HEK293 (cell line): ENCODE measurements around the gene PLCL1.
A peak's percentile ranks its signal among the peaks of the same experiment; 100 is the strongest.

Experiments used
- CTCF ChIA-PET: fragments of 350-600 bp; formaldehyde crosslinking; extraction: SDS; loops from one replicate; lab custom pipeline; 2021; ENCODE audit warnings: antibody characterized with exemption; lab: Yijun Ruan, JAX
- POLR2A ChIA-PET: fragments of 300-600 bp; formaldehyde crosslinking; extraction: SDS; loops from one replicate; lab custom pipeline; 2020; ENCODE audit warnings: antibody characterized with exemption, inconsistent platforms; lab: Yijun Ruan, JAX
- H3K27ac ChIP-seq: fragments of 200-500 bp; sonication (Bioruptor generic); 2 replicates; pipeline ENCODE4 v1.5.1; 2014; ENCODE audit warnings: low read depth, low read length, control low read depth, inconsistent platforms; ENCODE audit errors: extremely low read depth
- H3K36me3 ChIP-seq, 2 experiments: fragments of 200-500 bp in 1 of 2; sonication (Bioruptor generic) in 1 of 2; 1 replicate in 1 of 2; 2 replicates in 1 of 2; pipeline ENCODE4 v1.5.1; 2014 to 2017; ENCODE audit warnings: inconsistent platforms in 2 of 2, low read length in 2 of 2; ENCODE audit not compliant: control insufficient read depth in 2 of 2, insufficient read depth in 1 of 2
- H3K4me1 ChIP-seq: fragments of 200-500 bp; sonication (Bioruptor generic); 2 replicates; pipeline ENCODE4 v1.5.1; 2014; ENCODE audit warnings: mild to moderate bottlenecking, low read length, inconsistent platforms; ENCODE audit not compliant: control insufficient read depth, insufficient read depth
- H3K4me3 ChIP-seq: 2 replicates; pipeline ENCODE4 v1.5.1; 2011; ENCODE audit warnings: low read depth, mild to moderate bottlenecking, control low read depth, low read length, moderate library complexity
- H3K9me3 ChIP-seq: fragments of 200-500 bp; sonication (Bioruptor generic); 2 replicates; pipeline ENCODE4 v1.5.1; 2014; ENCODE audit warnings: low read depth, low read length, inconsistent platforms; ENCODE audit not compliant: control insufficient read depth, insufficient read depth
- BCL11A ChIP-seq: fragments of 450-650 bp; formaldehyde crosslinking; IDR thresholded peaks from 2 replicates; pipeline ENCODE4 v1.5.1; 2016; ENCODE audit warnings: low read depth, missing biosample characterization, missing genetic modification characterization
- BCL11B ChIP-seq: fragments of 450-650 bp; formaldehyde crosslinking; IDR thresholded peaks from 2 replicates; pipeline ENCODE4 v1.5.1; 2016; ENCODE audit warnings: low read depth, missing biosample characterization, missing genetic modification characterization
- KLF7 ChIP-seq: fragments of 450-650 bp; formaldehyde crosslinking; IDR thresholded peaks from 2 replicates; pipeline ENCODE4 v1.5.1; 2016; ENCODE audit warnings: missing biosample characterization, missing genetic modification characterization, borderline replicate concordance
- KLF9 ChIP-seq: fragments of 450-650 bp; formaldehyde crosslinking; IDR thresholded peaks from 2 replicates; pipeline ENCODE4 v1.5.1; 2016; ENCODE audit warnings: missing biosample characterization, missing genetic modification characterization, low read depth
- YY1 ChIP-seq: fragments of 450-650 bp; formaldehyde crosslinking; IDR thresholded peaks from 2 replicates; pipeline ENCODE4 v1.5.1; 2018; ENCODE audit warnings: missing biosample characterization, missing genetic modification characterization
- ZBTB17 ChIP-seq: fragments of 450-650 bp; formaldehyde crosslinking; IDR thresholded peaks from 2 replicates; pipeline ENCODE4 v1.5.1; 2016; ENCODE audit warnings: missing biosample characterization, missing genetic modification characterization
- ZFP41 ChIP-seq: fragments of 450-650 bp; formaldehyde crosslinking; IDR thresholded peaks from 2 replicates; pipeline ENCODE4 v1.5.1; 2016; ENCODE audit warnings: missing biosample characterization, missing genetic modification characterization, borderline replicate concordance
- ZIC2 ChIP-seq: fragments of 450-650 bp; formaldehyde crosslinking; IDR thresholded peaks from 2 replicates; pipeline ENCODE4 v1.5.1; 2016; ENCODE audit warnings: missing biosample characterization, missing genetic modification characterization
- ZNF16 ChIP-seq: fragments of 450-650 bp; formaldehyde crosslinking; IDR thresholded peaks from 2 replicates; pipeline ENCODE4 v1.5.1; 2016; ENCODE audit warnings: low read depth, missing biosample characterization, missing genetic modification characterization
- ZNF354C ChIP-seq: fragments of 450-650 bp; formaldehyde crosslinking; IDR thresholded peaks from 2 replicates; pipeline ENCODE4 v1.5.1; 2016; ENCODE audit warnings: missing biosample characterization, missing genetic modification characterization, low read depth, borderline replicate concordance
- ZNF521 ChIP-seq: fragments of 450-650 bp; formaldehyde crosslinking; IDR thresholded peaks from 2 replicates; pipeline ENCODE4 v1.5.1; 2017; ENCODE audit warnings: missing biosample characterization, mild to moderate bottlenecking, missing genetic modification characterization
- ZNF677 ChIP-seq: fragments of 450-650 bp; IDR thresholded peaks from 2 replicates; pipeline ENCODE4 v1.5.0; 2018; ENCODE audit warnings: missing biosample characterization, mild to moderate bottlenecking, missing genetic modification characterization, moderate library complexity
- ZNF707 ChIP-seq: fragments of 450-650 bp; formaldehyde crosslinking; IDR thresholded peaks from 2 replicates; pipeline ENCODE4 v1.5.1; 2016; ENCODE audit warnings: missing biosample characterization, missing genetic modification characterization
- ZNF747 ChIP-seq: fragments of 450-650 bp; formaldehyde crosslinking; IDR thresholded peaks from 2 replicates; pipeline ENCODE4 v1.5.1; 2016; ENCODE audit warnings: missing biosample characterization, missing genetic modification characterization
- ZNF768 ChIP-seq: fragments of 450-650 bp; formaldehyde crosslinking; IDR thresholded peaks from 2 replicates; pipeline ENCODE4 v1.5.1; 2018; ENCODE audit warnings: missing biosample characterization, mild to moderate bottlenecking, missing genetic modification characterization
- ZNF792 ChIP-seq: fragments of 450-650 bp; formaldehyde crosslinking; IDR thresholded peaks from 2 replicates; pipeline ENCODE4 v1.5.1; 2016; ENCODE audit warnings: missing biosample characterization, missing genetic modification characterization
- ZNF830 ChIP-seq: fragments of 450-650 bp; IDR thresholded peaks from 2 replicates; pipeline ENCODE4 v1.5.0; 2018; ENCODE audit warnings: missing biosample characterization, missing genetic modification characterization, low read depth, mild to moderate bottlenecking, moderate library complexity
- TF ChIP-seq, protein P1 (sequence below): fragments of 450-650 bp; formaldehyde crosslinking; IDR thresholded peaks from 2 replicates; pipeline ENCODE4 v1.5.1; 2016; ENCODE audit warnings: missing biosample characterization, missing genetic modification characterization
- TF ChIP-seq, protein P2 (sequence below): fragments of 450-650 bp; formaldehyde crosslinking; IDR thresholded peaks from 2 replicates; pipeline ENCODE4 v1.5.1; 2017; ENCODE audit warnings: missing biosample characterization, missing genetic modification characterization
- TF ChIP-seq, protein P3 (sequence below): fragments of 450-650 bp; formaldehyde crosslinking; IDR thresholded peaks from 2 replicates; pipeline ENCODE4 v1.5.1; 2016; ENCODE audit warnings: missing biosample characterization, missing genetic modification characterization
- TF ChIP-seq, protein P4 (sequence below): fragments of 450-650 bp; formaldehyde crosslinking; IDR thresholded peaks from 2 replicates; pipeline ENCODE4 v1.5.1; 2016; ENCODE audit warnings: missing biosample characterization, missing genetic modification characterization
- TF ChIP-seq, protein P5 (sequence below): fragments of 450-650 bp; formaldehyde crosslinking; IDR thresholded peaks from 2 replicates; pipeline ENCODE4 v1.5.1; 2016; ENCODE audit warnings: missing biosample characterization, missing genetic modification characterization

The PLCL1 gene

DNA sequence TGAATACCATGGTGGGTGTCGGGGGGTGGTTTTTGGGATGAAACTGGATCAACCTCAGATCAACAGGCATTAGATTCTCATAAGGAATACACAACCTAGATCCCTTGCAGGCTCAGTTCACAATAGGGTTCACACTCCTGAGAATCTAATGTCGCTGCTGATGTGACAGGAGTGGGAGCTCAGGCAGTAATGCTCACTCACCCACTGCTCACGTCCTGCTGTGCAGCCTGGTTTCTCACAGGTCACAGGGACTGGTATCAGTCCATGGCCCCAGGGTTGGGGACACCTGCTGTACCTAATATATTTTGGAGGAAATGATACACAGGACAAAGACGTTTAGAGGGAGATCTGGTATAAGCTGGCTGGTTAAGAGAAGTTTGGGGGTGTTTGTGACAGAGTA lies 338.8 kb downstream of the PLCL1 start:
- H3K9me3 ChIP-seq = no peaks in the 10 kb centered on the region
- ChIA-PET POLR2A (no interaction called here), CTCF (no interaction called here)
- TF ChIP-seq ZIC2 (tag by site-specific recombination) (peak; percentile 21; the same call in 1 of the 2 replicates), ZNF792 (tag by site-specific recombination) (no peak)
- no peaks in the 10 kb centered on the region for H3K4me1 ChIP-seq
- no peak overlapping the region for H3K27ac ChIP-seq
- H3K4me3 ChIP-seq = no peak overlapping the region
- no peaks in the 10 kb centered on the region for H3K36me3 ChIP-seq

DNA sequence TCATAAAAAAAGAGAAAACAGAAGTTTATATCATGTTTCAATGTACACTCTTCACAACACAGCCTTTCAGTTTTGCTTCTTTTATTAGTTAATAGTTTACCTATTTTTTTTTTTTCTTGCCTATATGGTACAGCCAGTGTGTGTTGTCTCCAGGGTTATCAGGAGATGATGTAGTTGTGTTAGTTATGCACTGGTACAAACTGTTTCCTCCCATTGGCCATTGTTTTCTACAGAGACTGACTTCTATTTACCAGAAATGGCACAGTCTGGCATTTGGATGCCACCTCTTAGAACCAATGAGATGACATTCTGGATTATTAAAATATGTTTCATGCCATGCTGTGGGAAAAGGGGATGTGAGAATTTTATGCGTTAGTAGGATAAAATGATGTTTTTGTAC lies 339.4 kb downstream of the PLCL1 start:
- Histone ChIP-seq H3K9me3 (no peaks in the 10 kb centered on the region), H3K27ac (no peak overlapping the region), H3K36me3 (no peaks in the 10 kb centered on the region), H3K4me3 (no peak overlapping the region), H3K4me1 (no peaks in the 10 kb centered on the region)
- TF ChIP-seq YY1 (tag by site-specific recombination) = no peak
- no peak for TF ChIP-seq ZNF747
- TF ChIP-seq, protein P1, sequence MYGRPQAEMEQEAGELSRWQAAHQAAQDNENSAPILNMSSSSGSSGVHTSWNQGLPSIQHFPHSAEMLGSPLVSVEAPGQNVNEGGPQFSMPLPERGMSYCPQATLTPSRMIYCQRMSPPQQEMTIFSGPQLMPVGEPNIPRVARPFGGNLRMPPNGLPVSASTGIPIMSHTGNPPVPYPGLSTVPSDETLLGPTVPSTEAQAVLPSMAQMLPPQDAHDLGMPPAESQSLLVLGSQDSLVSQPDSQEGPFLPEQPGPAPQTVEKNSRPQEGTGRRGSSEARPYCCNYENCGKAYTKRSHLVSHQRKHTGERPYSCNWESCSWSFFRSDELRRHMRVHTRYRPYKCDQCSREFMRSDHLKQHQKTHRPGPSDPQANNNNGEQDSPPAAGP (tag by site-specific recombination) = no peak
- TF ChIP-seq ZFP41 (tag by site-specific recombination) = no peak
- TF ChIP-seq ZNF830 (tag by site-specific recombination) = no peak
- TF ChIP-seq KLF7 (tag by site-specific recombination) = no peak
- TF ChIP-seq BCL11A = no peak
- TF ChIP-seq BCL11B = no peak
- TF ChIP-seq KLF9 (tag by site-specific recombination) = no peak
- TF ChIP-seq ZBTB17 (tag by site-specific recombination) = no peak
- no peak for TF ChIP-seq ZNF677 (tag by site-specific recombination)
- TF ChIP-seq ZNF16 (tag by site-specific recombination) = no peak
- TF ChIP-seq, protein P2, sequence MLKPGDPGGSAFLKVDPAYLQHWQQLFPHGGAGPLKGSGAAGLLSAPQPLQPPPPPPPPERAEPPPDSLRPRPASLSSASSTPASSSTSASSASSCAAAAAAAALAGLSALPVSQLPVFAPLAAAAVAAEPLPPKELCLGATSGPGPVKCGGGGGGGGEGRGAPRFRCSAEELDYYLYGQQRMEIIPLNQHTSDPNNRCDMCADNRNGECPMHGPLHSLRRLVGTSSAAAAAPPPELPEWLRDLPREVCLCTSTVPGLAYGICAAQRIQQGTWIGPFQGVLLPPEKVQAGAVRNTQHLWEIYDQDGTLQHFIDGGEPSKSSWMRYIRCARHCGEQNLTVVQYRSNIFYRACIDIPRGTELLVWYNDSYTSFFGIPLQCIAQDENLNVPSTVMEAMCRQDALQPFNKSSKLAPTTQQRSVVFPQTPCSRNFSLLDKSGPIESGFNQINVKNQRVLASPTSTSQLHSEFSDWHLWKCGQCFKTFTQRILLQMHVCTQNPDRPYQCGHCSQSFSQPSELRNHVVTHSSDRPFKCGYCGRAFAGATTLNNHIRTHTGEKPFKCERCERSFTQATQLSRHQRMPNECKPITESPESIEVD = no peak
- no peak for TF ChIP-seq ZNF768 (tag by site-specific recombination)
- TF ChIP-seq ZNF354C (tag by site-specific recombination) = no peak
- TF ChIP-seq, protein P3, sequence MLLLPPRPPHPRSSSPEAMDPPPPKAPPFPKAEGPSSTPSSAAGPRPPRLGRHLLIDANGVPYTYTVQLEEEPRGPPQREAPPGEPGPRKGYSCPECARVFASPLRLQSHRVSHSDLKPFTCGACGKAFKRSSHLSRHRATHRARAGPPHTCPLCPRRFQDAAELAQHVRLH (tag by site-specific recombination) = no peak
- TF ChIP-seq, protein P4, sequence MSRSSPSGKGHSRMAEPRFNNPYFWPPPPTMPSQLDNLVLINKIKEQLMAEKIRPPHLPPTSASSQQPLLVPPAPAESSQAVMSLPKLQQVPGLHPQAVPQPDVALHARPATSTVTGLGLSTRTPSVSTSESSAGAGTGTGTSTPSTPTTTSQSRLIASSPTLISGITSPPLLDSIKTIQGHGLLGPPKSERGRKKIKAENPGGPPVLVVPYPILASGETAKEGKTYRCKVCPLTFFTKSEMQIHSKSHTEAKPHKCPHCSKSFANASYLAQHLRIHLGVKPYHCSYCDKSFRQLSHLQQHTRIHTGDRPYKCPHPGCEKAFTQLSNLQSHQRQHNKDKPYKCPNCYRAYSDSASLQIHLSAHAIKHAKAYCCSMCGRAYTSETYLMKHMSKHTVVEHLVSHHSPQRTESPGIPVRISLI (tag by site-specific recombination) = no peak
- no peak for TF ChIP-seq ZNF707 (tag by site-specific recombination)
- TF ChIP-seq, protein P5, sequence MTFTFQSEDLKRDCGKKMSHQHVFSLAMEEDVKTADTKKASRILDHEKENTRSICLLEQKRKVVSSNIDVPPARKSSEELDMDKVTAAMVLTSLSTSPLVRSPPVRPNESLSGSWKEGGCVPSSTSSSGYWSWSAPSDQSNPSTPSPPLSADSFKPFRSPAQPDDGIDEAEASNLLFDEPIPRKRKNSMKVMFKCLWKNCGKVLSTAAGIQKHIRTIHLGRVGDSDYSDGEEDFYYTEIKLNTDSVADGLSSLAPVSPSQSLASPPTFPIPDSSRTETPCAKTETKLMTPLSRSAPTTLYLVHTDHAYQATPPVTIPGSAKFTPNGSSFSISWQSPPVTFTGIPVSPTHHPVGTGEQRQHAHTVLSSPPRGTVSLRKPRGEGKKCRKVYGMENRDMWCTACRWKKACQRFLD (tag by site-specific recombination) = no peak
- TF ChIP-seq ZNF521 = no peak
- TF ChIP-seq, all 188 proteins: peak for 0
- ChIA-PET CTCF (no interaction called here), POLR2A (no interaction called here)
